Spleen (tissue), 11 donors: ENCODE data around the gene LRWD1. TPM values are rescaled to one million over a fixed set of nuclear protein-coding genes. Genes with fewer than 3 reads are reported as not detected.

ENCODE experiments used
- DNase-seq: peaks from one replicate; pipeline ENCODE4 v3.0.0-alpha.2; 2020
- H3K27ac ChIP-seq, 8 donors: fragments of 200-600 bp; sonication (generic) in 7 of 8; 1 replicate in 4 of 8; 2 replicates in 4 of 8; pipeline versions ENCODE4 v1.5.0 to v1.8.0; 2016 to 2021; ENCODE audit warnings: inconsistent platforms in 4 of 8, mild to moderate bottlenecking in 4 of 8, moderate library complexity in 1 of 8
- H3K27me3 ChIP-seq, 7 donors: fragments of 200-600 bp; sonication (generic) in 6 of 7; replicated peaks in 1 of 7; 1 replicate in 4 of 7; 2 replicates in 3 of 7; pipeline versions ENCODE4 v1.5.0 to v1.8.0; 2016 to 2021; ENCODE audit warnings: inconsistent platforms in 3 of 7, mild to moderate bottlenecking in 1 of 7
- H3K36me3 ChIP-seq, 6 donors: fragments of 200-600 bp; sonication (generic) in 5 of 6; 1 replicate in 4 of 6; 2 replicates in 2 of 6; pipeline versions ENCODE4 v1.5.0 to v1.8.0; 2016 to 2021; ENCODE audit warnings: inconsistent platforms in 2 of 6
- H3K4me1 ChIP-seq, 6 donors: fragments of 200-600 bp; sonication (generic) in 5 of 6; 1 replicate in 3 of 6; 2 replicates in 3 of 6; pipeline versions ENCODE4 v1.5.0 to v1.8.0; 2016 to 2021; ENCODE audit warnings: inconsistent platforms in 3 of 6
- H3K4me3 ChIP-seq, 8 donors: fragments of 200-600 bp; sonication (generic) in 7 of 8; 1 replicate in 4 of 8; 2 replicates in 4 of 8; pipeline versions ENCODE4 v1.5.0 to v1.8.0; 2016 to 2021; ENCODE audit warnings: inconsistent platforms in 4 of 8, mild to moderate bottlenecking in 4 of 8, moderate library complexity in 2 of 8
- H3K9me3 ChIP-seq, 8 donors: fragments of 200-600 bp; sonication (generic) in 7 of 8; 1 replicate in 4 of 8; 2 replicates in 4 of 8; pipeline versions ENCODE4 v1.5.0 to v1.8.0; 2016 to 2021; ENCODE audit warnings: inconsistent platforms in 4 of 8
- CTCF ChIP-seq, 11 experiments: fragments of 200-600 bp in 7 of 11; fragments of 450-650 bp in 4 of 11; sonication (generic) in 4 of 11; IDR thresholded peaks in 8 of 11; conservative IDR thresholded peaks in 3 of 11; 1 replicate in 7 of 11; 2 replicates in 4 of 11; pipeline versions ENCODE4 v1.4.0 to v1.8.0; 2016 to 2021; ENCODE audit warnings: antibody characterized with exemption in 11 of 11, inconsistent platforms in 4 of 11, mild to moderate bottlenecking in 1 of 11
- POLR2A ChIP-seq, 3 donors: fragments of 450-650 bp; IDR thresholded peaks; one replicate each; pipeline ENCODE4 v1.5.1; 2017; ENCODE audit warnings: antibody characterized with exemption in 3 of 3, mild to moderate bottlenecking in 1 of 3
- POLR2AphosphoS5 ChIP-seq, 3 donors: sonication (generic); formaldehyde crosslinking; IDR thresholded peaks; one replicate each; pipeline ENCODE4 v1.5.1; 2017; ENCODE audit warnings: antibody characterized with exemption in 3 of 3
- WGBS, 5 donors: extraction: QIAGEN DNeasy Blood & Tissue Kit in 3 of 5; methylation state at CpG; one replicate each; pipeline versions ENCODE4 v1.1.5 to v1.1.7; 2013 to 2018; 5-methylcytosine and 5-hydroxymethylcytosine counted together
- intact Hi-C: fragments of 100-400 bp; cut with DNase I; formaldehyde crosslinking; loops from one replicate; pipeline ENCODE4 v1.15.0; 2023; ENCODE audit warnings: low total_unique reads
- polyA plus RNA-seq, 3 donors: library from polyadenylated mRNA; stranded (reverse); fragments of 200-250 nt; gene quantifications; one replicate each; pipeline ENCODE4 v1.2.1, GENCODE V29; 2013
- total RNA-seq, 7 donors: library from RNA; depleted of rRNA in 3 of 7; stranded (reverse); fragments of >200 nt in 3 of 7; fragmentation: NEBNext Ultra II Directional in 4 of 7; extraction: Animal tissue kit (Norgen Biotek cat#: 25700) in 4 of 7; gene quantifications; one replicate each; pipeline versions ENCODE4 v1.1.0 to v1.2.1, GENCODE V29; 2016 to 2021
- donor health status: healthy with polysubstance abuse.
- donor health status: DM: no; HTN: no; CAD: no; lungs with moderate emphysema.
- donor health status: DM: no; HTN: no; CAD: no.
- donor health status: Bipolar disorder and iron deficiency.
- donor health status: healthy.
- donor health status: DM: no; HTN: no; CAD: no.
- donor health status: DM: yes; HTN: yes; CAD: no.

The LRWD1 gene
- total and polyA plus RNA-seq, 10 donors, result 19.9 to 42.2 (median 27.3) TPM

- Histone ChIP-seq H3K27ac (peak overlapping the region in 5 of 8 donors; percentile 36 to 89 (median 84)), H3K9me3 (no peaks in the 10 kb centered on the region), H3K4me1 (peaks cover 4 to 88% (median 51%) of the 10 kb centered on the region in 6 donors), H3K27me3 (no peaks in the 10 kb centered on the region), H3K4me3 (peak overlapping the region in 1 of 8 donors; percentile 27), H3K36me3 (peaks cover 5 to 93% (median 40%) of the 10 kb centered on the region in 6 donors)
- no peak for TF ChIP-seq CTCF (IDR thresholded peaks at IDR 0.05 in 8 of 11, conservative IDR thresholded peaks at IDR 0.05 in 3 of 11)
- TF ChIP-seq POLR2A (IDR thresholded peaks at IDR 0.05), result no peak
- peak; percentile 40 to 74 (median 64) for TF ChIP-seq POLR2AphosphoS5 (IDR thresholded peaks at IDR 0.05)
- intact Hi-C loops, result no loop called here
- 77 to 84% (median 80%) methylated on average over 17 of the region's 17 CpGs for WGBS, 5 donors
- DNase-seq, result no peak
Observed at GRCh38 chr7:102444961-102445673, 19.7 kb upstream of the LRWD1 start.

GRCh38 chr7:102445674-102446071, 19.1 kb upstream of the LRWD1 start:
- Histone ChIP-seq H3K4me1 (peaks cover 3 to 88% (median 47%) of the 10 kb centered on the region in 6 donors), H3K9me3 (no peaks in the 10 kb centered on the region), H3K27ac (peak overlapping the region in 5 of 8 donors; percentile 36 to 89 (median 84)), H3K4me3 (no peak overlapping the region), H3K27me3 (no peaks in the 10 kb centered on the region), H3K36me3 (peaks cover 5 to 88% (median 35%) of the 10 kb centered on the region in 6 donors)
- intact Hi-C loops, result no loop called here
- DNase-seq, result no peak
- WGBS, 5 donors, result 46 to 73% (median 67%) methylated on average over 2 of the region's 2 CpGs
- TF ChIP-seq POLR2A (IDR thresholded peaks at IDR 0.05) (no peak), CTCF (IDR thresholded peaks at IDR 0.05 in 8 of 11, conservative IDR thresholded peaks at IDR 0.05 in 3 of 11) (no peak), POLR2AphosphoS5 (IDR thresholded peaks at IDR 0.05) (no peak)

GRCh38 chr7:102446387-102447156, 18.2 kb upstream of the LRWD1 start:
- Histone ChIP-seq H3K4me3 (no peak overlapping the region), H3K9me3 (no peaks in the 10 kb centered on the region), H3K36me3 (peaks cover 5 to 79% (median 32%) of the 10 kb centered on the region in 6 donors), H3K4me1 (peaks cover 0 to 80% (median 41%) of the 10 kb centered on the region in 6 donors), H3K27ac (peak overlapping the region in 4 of 8 donors; percentile 84 to 89 (median 86)), H3K27me3 (no peaks in the 10 kb centered on the region)
- intact Hi-C loops, result no loop called here
- 88 to 93% (median 91%) methylated on average over 30 to 41 of the region's 41 CpGs for WGBS, 5 donors
- TF ChIP-seq POLR2AphosphoS5 (IDR thresholded peaks at IDR 0.05) (peak; percentile 70 to 84 (median 81)), POLR2A (IDR thresholded peaks at IDR 0.05) (no peak)
- DNase-seq, result peak; percentile 81

GRCh38 chr7:102447311-102447710, 17.5 kb upstream of the LRWD1 start:
- H3K36me3 ChIP-seq, result peaks cover 5 to 71% (median 32%) of the 10 kb centered on the region in 6 donors
- WGBS, 5 donors, result 87 to 96% (median 93%) methylated on average over 8 to 14 of the region's 14 CpGs
- no peaks in the 10 kb centered on the region for H3K9me3 ChIP-seq
- no peak for DNase-seq
- TF ChIP-seq CTCF (IDR thresholded peaks at IDR 0.05 in 8 of 11, conservative IDR thresholded peaks at IDR 0.05 in 3 of 11), result no peak
- peak in 1 of 3 donors; percentile 38 for TF ChIP-seq POLR2AphosphoS5 (IDR thresholded peaks at IDR 0.05)
- H3K27me3 ChIP-seq, result no peaks in the 10 kb centered on the region
- intact Hi-C loops, result no loop called here
- H3K27ac ChIP-seq, result peak overlapping the region in 1 of 8 donors; percentile 89
- peaks cover 0 to 73% (median 37%) of the 10 kb centered on the region in 6 donors for H3K4me1 ChIP-seq
- H3K4me3 ChIP-seq, result no peak overlapping the region
